Kidney epithelial cell (primary cell): ENCODE results near the gene HMCN1. TPM values are rescaled to one million over a fixed set of nuclear protein-coding genes. Genes with fewer than 3 reads are reported as not detected.

Experiments
- DNase-seq: peaks from one replicate; pipeline ENCODE4 v3.0.0-alpha.2; 2010; ENCODE audit warnings: low read depth
- H3K27me3 ChIP-seq: 2 replicates; pipeline ENCODE4 v1.6.0; 2011; ENCODE audit warnings: low read length; ENCODE audit not compliant: control insufficient read depth, insufficient read depth
- H3K36me3 ChIP-seq: 2 replicates; pipeline ENCODE4 v1.5.1; 2011; ENCODE audit warnings: low read length; ENCODE audit not compliant: control insufficient read depth, insufficient read depth
- H3K4me3 ChIP-seq: 2 replicates; pipeline ENCODE4 v1.5.1; 2011; ENCODE audit warnings: low read depth, mild to moderate bottlenecking, control low read depth, low read length
- CTCF ChIP-seq: IDR thresholded peaks from 2 replicates; pipeline ENCODE4 v1.5.1; 2011; ENCODE audit warnings: mild to moderate bottlenecking, moderate library complexity, low read length, control low read depth, inconsistent platforms; ENCODE audit not compliant: insufficient read depth, poor library complexity, severe bottlenecking
- total RNA-seq: library from RNA; depleted of rRNA; stranded (reverse); fragments of >200 nt; gene quantifications from 2 replicates; pipeline ENCODE4 v1.2.3, GENCODE V29; 2015

The HMCN1 gene
- total RNA-seq, 1 donor from 2014 or later: 1.3 TPM

- DNase-seq: no peak
- Histone ChIP-seq H3K4me3 (no peak overlapping the region), H3K36me3 (no peaks in the 10 kb centered on the region), H3K27me3 (no peaks in the 10 kb centered on the region)
- no peak for TF ChIP-seq CTCF
These were observed 345.0 kb downstream of the HMCN1 start for GRCh38 chr1:186079084-186079684.

- Histone ChIP-seq H3K4me3 (no peak overlapping the region), H3K27me3 (no peaks in the 10 kb centered on the region), H3K36me3 (no peaks in the 10 kb centered on the region)
- TF ChIP-seq CTCF: no peak
- peak; percentile 77 for DNase-seq
These were observed 348.2 kb downstream of the HMCN1 start for GRCh38 chr1:186082235-186082937.

GRCh38 chr1:186086583-186086982 is 352.4 kb downstream of the HMCN1 start:
- no peak for DNase-seq
- no peak for TF ChIP-seq CTCF
- Histone ChIP-seq H3K36me3 (no peaks in the 10 kb centered on the region), H3K4me3 (no peak overlapping the region), H3K27me3 (no peaks in the 10 kb centered on the region)

GRCh38 chr1:186089940-186090339 is 355.7 kb downstream of the HMCN1 start:
- TF ChIP-seq CTCF: no peak
- no peak for DNase-seq
- no peaks in the 10 kb centered on the region for H3K27me3 ChIP-seq
- no peaks in the 10 kb centered on the region for H3K36me3 ChIP-seq
- H3K4me3 ChIP-seq: no peak overlapping the region

GRCh38 chr1:186091222-186091720 is 357.1 kb downstream of the HMCN1 start:
- no peak for DNase-seq
- no peak for TF ChIP-seq CTCF
- Histone ChIP-seq H3K4me3 (no peak overlapping the region), H3K36me3 (no peaks in the 10 kb centered on the region), H3K27me3 (no peaks in the 10 kb centered on the region)
